Measurements from ENCODE around the gene DOCK10.

DOCK10 gene

GRCh38 chr2:224757934-224758548 lies 284.2 kb downstream of the DOCK10 start:
- no peak for DNase-seq

DNA sequence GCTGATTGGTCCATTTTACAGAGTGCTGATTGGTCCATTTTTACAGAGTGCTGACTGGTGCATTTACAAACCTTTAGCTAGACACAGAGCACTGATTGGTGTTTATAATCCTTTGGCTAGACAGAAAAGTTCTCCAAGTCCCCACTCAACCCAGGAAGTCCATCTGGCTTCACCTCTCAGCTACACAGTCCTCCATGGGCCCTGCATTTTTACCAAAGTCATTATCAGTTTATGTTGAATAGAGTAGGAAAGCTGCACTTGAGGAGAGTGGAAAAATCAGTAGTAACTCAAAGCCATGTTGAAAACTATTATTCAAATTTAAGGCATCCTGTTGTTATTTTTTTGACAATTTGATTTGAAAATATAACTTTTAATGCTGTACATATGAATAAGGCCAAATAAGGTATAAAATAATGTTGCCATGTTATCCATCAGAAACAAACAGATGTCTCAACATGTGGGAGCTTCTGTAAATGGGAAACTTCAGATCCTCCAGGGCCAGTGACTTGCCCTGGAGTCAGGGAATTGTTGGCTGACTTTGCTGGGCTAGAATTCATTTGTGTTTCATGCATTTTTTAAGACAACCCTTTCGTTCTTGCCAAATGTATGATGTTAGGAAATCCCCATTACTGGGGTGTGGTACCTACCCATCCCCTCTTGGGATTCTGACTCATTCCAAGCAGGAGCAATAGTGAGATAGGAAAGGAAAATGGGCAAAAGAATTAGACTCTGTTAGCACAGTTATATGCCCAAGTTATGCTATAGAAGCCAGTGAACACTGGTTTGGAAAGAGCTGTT lies 288.3 kb downstream of the DOCK10 start:
- DNase-seq: no peak

DNA sequence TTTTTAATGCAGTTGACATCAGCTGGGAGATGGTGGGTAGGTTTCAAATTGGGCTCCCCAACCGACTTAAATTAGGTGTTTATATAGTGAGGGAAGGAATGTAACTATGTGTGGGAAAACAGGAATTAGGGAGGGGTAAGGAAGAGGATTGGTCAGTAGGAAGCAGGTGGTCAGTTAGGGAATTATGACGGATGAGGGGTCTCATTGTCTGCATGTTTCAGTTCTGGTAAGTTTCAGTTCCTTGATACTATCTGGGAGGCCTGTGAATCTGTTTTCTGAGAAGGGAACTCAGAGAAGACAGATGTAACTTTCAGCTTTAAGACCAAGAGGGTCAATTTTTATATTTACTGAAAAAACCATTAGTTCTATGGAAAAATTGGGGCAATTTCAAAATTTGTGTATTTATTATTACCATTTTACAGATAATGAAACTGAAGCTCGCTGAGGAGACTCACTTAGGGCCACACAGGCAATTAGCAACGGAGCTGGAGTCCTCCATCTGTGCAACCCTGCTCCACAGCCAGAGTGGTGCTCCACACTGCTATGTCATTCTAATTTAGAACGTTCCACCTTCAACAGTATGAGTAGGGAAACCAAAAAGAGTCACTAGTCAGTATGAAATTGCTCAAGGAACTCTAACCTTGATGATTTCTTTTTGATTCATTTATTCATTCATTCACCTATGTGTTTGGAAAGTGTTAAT lies 290.1 kb downstream of the DOCK10 start:
- DNase-seq: no peak

DNA sequence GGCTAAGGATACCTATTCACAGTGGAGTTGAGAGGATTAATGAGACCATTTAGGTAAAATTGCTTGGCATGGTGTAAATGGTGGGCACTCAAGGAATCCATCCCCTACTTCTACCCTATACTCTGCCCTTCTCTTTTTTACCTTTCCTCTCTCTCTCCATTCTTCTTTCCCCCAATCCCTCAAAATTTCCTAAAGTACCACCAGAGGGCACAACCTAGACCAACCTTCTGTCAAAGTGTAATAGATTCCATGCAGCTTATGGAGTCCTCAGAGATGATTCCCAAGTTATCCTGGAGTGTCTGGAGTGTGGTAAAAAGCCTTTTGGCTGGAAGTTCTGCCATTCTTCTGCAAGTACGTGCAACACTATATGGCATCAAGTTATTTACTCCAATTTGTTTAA lies 293.1 kb downstream of the DOCK10 start:
- DNase-seq: no peak

- DNase-seq: no peak
Observed at GRCh38 chr2:224747765-224748164, 294.5 kb downstream of the DOCK10 start.

GRCh38 chr2:224736227-224736626 lies 306.0 kb downstream of the DOCK10 start:
- DNase-seq: no peak

DNA sequence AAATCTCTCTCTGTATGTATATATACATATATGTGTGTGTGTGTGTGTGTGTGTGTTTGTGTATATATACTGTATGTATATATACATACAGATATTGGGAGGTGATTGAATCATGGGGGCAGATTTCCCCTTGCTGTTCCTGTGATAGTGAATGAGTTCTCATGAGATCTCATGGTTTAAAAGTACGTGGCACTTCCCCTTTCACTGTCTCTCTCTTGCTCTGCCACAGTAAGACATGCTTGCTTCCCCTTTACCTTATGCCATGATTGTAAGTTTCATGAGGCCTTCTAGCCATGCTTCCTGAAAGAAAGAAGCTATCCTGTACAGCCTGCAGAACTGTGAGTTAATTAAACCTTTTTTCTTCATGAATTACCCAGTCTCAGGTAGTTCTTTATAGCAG lies 307.3 kb downstream of the DOCK10 start:
- no peak for DNase-seq

DNA sequence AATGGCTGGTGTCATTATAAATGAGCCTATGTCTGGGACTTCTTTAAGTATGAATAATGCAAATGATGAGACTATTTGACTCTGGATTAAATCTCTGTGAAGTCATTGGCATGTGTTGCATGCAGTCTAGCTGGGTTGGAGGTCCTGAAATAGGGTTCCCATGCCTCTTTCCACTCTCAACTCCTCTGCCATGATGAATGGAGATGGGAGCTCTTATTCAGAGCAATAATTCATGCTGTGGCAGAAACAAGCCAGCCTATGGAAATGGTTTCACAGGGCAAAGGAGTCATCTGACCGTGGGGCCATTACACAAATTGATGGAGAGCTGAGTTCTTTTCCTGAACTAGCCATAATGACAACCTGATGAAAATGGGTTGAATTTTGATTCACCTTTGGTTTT lies 310.6 kb downstream of the DOCK10 start:
- DNase-seq: no peak

GRCh38 chr2:224729435-224729834 lies 312.8 kb downstream of the DOCK10 start:
- DNase-seq: no peak

DNA sequence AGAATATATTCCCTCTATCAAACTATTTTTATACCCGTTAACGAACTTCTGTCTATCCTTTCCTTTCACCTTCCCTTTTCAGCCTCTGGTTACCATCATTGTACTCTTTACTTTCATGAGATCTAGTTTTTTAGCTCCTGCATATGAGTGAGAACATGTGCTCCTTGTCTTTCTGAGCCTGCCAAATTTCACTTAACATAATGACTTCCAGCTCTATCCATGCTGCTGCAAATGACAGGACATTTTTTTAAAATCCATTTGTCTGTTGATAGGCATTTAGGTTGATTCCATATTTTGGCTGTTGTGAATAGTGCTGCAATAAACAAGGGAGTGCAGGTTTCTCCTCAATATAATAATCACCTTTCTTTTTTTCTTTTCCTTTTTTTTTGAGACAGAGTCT lies 317.9 kb downstream of the DOCK10 start:
- no peak for DNase-seq

DNA sequence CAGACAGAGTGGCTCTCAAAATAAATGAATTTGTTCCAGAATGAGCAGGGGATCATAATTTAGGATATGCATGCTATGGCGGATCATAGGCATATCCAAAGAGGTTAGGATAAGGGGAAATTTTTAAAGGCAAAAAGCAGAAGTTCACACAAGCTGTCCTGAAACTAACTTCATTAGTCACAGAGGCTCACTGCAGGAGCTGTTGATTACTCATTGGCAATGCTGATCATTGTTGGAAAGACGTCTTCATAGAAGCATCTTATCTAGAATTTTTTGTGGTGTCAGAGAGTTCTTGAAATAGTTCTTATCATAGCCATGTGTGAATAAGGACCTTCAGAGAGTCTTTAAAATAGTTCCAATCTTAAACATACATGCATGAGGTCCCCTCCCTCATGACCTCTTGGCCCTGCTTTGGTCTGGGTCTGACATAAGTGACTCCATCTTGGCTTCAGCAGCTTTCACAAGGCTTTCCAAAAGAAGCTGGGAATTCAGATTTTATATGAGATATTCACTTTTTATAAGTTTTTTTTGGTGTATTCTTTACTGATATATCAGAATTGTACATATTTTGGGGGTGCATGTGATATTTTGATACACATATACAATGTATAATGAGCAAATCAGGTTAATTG lies 318.6 kb downstream of the DOCK10 start:
- no peak for DNase-seq

DNA sequence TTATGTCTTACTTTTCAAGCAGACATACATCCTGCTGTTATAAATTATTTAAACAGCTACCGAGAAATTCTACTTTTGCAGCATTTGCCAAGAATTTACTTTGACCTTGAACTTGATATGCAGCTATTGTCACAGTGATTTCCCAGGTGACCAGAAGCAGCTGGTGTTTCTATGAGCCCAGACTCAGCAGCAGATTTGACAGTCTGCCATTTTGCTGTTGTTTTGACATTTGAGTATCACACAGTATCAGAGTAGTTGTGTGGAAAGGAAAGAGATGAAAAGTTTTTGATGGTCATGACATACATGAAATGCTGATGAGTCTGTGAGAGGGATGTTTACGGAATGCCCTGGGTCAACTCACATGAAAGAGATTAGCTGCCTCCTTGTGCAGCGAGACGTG lies 319.5 kb downstream of the DOCK10 start:
- no peak for DNase-seq

DNA sequence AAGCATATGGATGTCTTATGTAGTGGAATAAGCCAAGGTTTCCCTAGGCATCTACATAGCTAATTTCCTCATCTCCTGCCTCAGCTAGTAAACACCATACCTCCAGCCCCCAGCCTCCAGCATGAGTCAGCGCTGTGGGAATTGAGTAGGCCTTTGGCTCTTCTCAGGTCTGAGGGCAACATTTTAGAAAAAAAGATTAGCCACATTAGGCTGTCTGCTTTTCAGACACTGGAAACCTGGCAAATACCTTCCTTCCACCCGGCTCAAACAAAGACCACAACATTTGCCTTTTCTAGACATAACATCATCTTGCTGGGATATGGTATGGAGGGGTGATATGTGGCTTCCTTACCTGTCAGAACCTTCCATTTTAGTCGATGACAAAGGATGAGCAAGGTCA lies 320.0 kb downstream of the DOCK10 start:
- no peak for DNase-seq

DNA sequence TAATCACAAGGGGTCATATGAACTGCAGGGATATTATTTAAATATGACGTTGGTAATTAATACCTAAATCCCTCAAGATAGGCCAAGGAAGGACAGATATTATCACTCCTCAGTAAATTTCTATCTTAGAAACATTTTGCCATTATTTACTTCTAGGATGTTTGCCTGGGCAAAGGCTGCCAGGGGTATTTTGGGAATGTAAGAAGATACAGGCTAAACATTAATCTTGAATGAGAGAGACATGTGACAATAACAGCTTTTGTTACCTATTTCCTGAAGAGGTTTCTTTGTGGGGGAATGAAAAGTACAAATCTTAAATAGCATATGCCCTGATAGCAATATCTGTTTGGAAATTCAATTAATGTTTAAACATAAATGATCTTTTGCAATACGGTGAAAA lies 325.3 kb downstream of the DOCK10 start:
- DNase-seq: no peak

- no peak for DNase-seq
Observed at GRCh38 chr2:224716201-224716600, 326.1 kb downstream of the DOCK10 start, which contains the start of gene CCDC195. CCDC195 (minus strand) TSS chr2:224716365; CDS start chr2:224716365, 0 bp downstream.

Data from stimulated activated CD4-positive, alpha-beta T cell treated with anti-CD3 and anti-CD28 coated beads, Interleukin-4, amount 100 ng/mL, for 4 hours (primary cell).